Measurements from ENCODE around the gene APOF. TPM values are rescaled to one million over a fixed set of nuclear protein-coding genes. Genes with fewer than 3 reads are reported as not detected.
"Not testable (repeated sequence)": the region's sequence is repeated elsewhere in the genome, so short reads cannot be mapped to it uniquely, and the experiment has no call there.

APOF gene
- not detected for polyA plus RNA-seq (ENCODE audit: insufficient read length)

- DNase-seq: no peak
Observed at GRCh38 chr12:56362130-56363059, at the start of gene APOF. APOF (minus strand) TSS chr12:56362857; CDS start chr12:56362745, 112 bp downstream.

- DNase-seq: no peak
Observed at GRCh38 chr12:56411781-56412639, 49.4 kb upstream of the APOF start.

- no peak for DNase-seq
Observed at GRCh38 chr12:56410768-56411167, 48.1 kb upstream of the APOF start.

- DNase-seq: no peak
Observed at GRCh38 chr12:56408799-56409417, 46.3 kb upstream of the APOF start.

- DNase-seq: not testable (repeated sequence)
Observed at GRCh38 chr12:56404227-56404626, 41.6 kb upstream of the APOF start.

GRCh38 chr12:56401612-56402011 lies 39.0 kb upstream of the APOF start:
- DNase-seq: not testable (repeated sequence)

- not testable (repeated sequence) for DNase-seq
Observed at GRCh38 chr12:56401125-56401524, 38.5 kb upstream of the APOF start.

- DNase-seq: not testable (repeated sequence)
Observed at GRCh38 chr12:56399466-56399865, 36.8 kb upstream of the APOF start.

- DNase-seq: no peak
Observed at GRCh38 chr12:56398324-56398723, 35.7 kb upstream of the APOF start.

- DNase-seq: no peak
Observed at GRCh38 chr12:56392331-56392730, 29.7 kb upstream of the APOF start.

- no peak for DNase-seq
Observed at GRCh38 chr12:56391721-56392120, 29.1 kb upstream of the APOF start.

- DNase-seq: no peak
Observed at GRCh38 chr12:56389412-56389811, 26.8 kb upstream of the APOF start.

- no peak for DNase-seq
Observed at GRCh38 chr12:56387152-56387736, 24.6 kb upstream of the APOF start.

- DNase-seq: no peak
Observed at GRCh38 chr12:56385873-56386272, 23.2 kb upstream of the APOF start.

GRCh38 chr12:56382611-56383010 lies 20.0 kb upstream of the APOF start:
- DNase-seq: no peak

- no peak for DNase-seq
Observed at GRCh38 chr12:56377989-56378316, 15.3 kb upstream of the APOF start.

GRCh38 chr12:56377310-56377988 lies 14.8 kb upstream of the APOF start:
- DNase-seq: no peak

- no peak for DNase-seq
Observed at GRCh38 chr12:56375598-56376434, 13.2 kb upstream of the APOF start.

- DNase-seq: no peak
Observed at GRCh38 chr12:56374726-56375597, 12.3 kb upstream of the APOF start.

- DNase-seq: no peak
Observed at GRCh38 chr12:56373515-56373914, 10.9 kb upstream of the APOF start.

Data from hindlimb muscle (tissue), 1 donor.